Pons (tissue), 1 donor: ENCODE measurements around the gene ARPC2.

Source experiments
- DNase-seq: peaks from one replicate; pipeline ENCODE4 v3.0.0-alpha.2; 2016; ENCODE audit warnings: low spot score

ARPC2 gene

DNA sequence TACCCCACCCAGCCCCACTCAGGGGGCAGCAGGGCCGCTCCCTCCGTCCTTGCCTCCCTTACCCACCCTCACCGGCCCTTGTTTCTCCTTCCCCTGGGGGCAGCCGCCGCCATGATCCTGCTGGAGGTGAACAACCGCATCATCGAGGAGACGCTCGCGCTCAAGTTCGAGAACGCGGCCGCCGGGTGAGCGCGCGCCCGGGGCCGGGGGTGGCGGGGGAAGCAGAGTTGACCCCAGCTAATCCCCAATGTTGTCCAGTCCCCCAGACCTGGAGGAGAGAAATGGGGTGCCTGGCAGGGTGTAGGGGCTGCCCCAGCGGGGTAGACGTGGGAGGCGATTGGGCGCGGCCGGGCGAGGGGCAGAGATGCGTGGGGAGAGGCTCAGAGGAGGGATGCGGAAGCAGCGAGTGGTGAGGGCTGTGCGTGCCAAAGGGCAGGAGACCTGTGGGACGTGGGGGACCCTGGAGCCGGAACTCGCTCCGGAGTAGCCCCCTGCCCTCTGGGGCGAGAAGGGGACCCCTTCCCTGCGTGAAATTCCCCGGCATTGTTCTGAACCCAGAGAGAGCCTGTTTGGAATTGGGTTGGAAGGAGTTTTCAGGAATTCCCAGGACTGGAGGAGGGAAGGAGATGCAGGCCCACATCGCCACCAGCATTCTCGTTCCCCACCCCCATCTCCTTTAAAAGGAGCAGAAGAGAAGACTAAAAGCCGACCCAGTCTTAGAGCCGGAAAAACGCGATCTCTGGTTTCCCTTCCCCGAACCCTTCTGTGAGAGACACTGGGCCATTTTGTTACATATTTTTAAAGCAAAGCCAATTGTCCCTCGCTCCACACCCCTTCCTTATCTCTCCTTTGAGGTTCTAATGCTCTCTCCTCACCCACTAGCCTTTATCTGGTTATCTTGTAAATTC is 625 bp downstream of the ARPC2 start:
- DNase-seq = peak; percentile 22

DNA sequence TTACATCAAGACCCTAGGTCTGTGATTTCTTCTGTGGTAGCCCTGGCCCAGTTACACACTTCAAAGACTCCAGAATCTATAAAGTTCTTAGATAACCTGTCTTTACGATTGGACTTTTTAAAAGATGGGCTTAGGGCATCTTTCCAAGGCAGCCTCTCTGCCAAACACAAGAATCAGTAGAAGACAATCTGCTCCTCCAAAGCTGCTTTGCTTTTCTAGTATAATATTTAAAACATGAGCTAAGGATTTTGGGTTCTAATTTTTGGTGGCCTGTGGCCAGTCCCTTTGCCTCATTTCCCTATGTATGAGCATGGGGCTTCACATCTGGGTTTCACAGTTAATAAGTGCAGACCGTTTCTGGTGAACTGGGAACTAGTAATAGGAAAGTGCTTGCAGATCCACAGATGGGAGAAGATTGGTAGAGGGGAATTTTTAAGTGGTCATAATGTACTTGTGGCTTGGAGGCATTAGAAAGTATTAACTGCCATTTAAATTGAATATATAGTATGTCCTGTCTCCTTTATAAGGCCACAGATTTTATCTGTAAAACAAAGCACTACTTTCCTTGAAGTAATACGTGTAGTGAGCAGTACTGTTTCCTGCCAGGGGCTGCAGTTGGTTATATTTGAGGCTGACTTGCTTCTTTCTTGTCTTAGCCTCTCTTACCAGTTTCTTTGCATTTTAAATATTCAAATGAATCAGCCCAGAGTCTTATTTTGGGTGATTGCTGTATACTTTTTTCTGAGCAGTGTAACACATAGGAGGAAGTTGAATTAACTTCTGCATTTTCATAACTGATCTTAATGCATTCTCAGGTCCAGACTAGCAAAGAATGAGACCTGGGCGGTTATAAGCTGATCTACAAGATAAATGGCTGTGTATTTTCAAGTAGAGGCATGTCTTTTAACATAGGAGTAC is 1.5 kb downstream of the ARPC2 start:
- no peak for DNase-seq

DNA sequence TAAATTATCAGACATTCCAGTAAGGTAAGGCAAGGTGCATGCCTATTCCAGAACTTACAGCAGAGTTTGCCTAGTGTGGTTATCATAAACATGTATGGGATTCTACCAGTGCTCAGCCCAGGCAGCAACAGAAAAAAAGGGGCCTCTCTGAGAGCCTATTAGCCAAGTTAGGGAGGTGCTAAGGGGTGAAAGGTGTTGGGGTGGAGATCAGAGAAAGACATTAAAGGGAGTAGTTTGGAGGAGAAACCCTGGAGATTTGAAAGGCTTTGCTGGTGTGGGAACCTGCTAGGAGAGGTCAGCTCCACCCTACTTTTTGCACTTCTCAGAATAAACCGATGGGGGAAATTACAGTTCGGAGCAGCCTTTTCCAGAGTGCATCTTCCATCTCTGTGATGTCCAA is 2.9 kb downstream of the ARPC2 start:
- DNase-seq = no peak

DNA sequence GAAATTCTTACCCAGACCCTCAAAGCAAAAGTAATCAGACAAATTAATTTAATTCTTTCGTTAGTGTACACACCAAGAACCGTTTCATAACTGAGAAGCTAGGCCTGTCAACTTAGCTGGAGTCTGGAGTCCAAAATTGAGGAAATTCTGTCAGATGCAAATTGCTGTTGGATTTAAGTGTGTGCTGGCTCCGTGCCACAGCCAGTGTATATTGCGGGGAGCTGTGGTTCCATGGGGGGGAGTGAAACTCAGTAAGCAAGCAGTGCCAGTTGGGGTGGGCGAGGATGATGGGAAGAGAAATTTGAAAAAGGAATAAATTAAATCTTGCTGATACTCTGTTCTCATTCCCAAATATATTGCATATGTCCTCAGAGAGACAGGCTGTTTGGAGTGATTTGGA is 4.0 kb downstream of the ARPC2 start:
- no peak for DNase-seq

DNA sequence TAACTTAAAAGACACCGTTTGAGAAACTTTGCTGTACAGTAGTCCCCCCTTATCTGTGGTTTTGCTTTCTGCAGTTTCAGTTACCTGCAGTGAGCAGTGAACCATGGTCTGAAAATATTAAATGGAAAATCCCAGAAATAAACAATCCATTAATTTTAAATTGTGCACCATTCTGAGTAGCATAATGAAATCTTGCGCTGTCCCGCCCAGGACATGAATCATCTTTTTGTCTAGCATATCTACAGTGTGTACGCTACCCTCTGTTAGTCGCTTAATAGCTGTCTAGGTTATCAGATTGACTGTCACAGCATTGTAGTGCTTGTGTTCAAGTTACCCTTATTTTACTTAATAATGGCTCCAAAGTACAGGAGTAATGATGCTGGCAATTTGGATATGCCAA is 6.1 kb downstream of the ARPC2 start:
- no peak for DNase-seq

DNA sequence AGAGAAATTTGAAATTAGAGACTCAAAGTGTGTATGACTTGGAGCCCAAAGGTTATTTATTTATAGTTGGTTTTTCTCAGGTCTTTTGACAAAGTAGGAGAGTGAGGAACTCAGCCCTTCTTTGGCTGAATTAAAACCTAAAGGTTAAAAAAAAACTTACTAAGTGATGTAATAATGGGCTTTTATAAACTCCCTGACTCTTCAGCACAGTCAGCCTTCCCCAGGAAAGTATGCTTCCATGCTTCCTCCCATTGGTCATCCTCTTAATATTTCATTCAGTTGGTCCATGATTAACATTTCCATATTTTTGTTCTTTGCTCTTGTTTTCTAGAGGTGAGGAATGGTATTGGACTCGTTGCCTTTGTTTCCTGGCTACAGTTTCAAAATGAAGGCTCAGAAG is 7.2 kb downstream of the ARPC2 start:
- DNase-seq = no peak

DNA sequence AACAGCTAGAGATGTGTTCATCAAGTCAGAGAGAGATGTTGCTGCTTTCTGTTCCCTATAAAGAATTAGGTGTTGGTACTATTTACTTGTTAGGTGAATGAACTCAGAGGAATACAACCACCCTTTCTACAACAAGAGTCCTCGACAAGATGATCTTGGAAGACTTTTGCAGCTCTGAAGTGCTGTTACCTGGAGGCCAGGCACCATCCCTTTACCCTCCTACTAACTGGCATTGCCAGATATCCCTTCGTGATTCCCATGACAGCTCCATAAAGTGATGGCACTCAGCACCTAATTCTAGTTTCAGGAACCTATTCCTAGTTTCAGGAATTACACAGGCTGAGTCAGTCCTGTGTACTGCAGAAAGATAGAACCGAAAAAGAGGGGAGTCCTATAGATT is 9.9 kb downstream of the ARPC2 start:
- DNase-seq = no peak

DNA sequence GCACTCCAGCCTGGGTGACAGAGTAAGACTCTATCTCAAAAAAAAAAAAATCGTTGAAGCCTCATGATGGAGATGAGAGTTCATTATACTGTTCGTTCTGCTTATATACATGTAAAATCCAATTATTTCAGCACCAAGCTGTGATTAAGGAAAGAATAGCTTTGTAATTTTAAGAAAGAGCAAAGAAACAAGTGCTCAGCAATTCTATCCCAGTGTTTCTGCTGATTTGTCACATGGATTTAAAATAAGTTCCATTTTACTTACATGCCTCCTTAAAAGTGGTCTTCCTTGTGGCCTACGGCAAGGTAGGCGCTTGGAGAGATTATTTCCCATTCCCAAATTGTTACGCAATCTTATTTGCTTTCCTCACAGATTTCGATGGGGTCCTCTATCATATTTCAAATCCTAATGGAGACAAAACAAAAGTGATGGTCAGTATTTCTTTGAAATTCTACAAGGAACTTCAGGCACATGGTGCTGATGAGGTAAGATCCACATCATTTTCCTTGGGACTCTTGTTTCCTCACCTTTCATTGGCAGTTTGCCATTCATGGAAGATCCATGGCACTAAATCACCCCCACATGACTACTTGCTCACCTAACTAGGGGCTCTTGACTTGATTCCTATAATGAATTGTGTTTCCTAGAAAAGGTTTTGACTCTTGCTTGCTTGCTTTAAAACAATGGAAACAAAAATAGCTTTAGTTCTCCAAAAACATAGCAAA is 11.5 kb downstream of the ARPC2 start:
- DNase-seq = no peak

DNA sequence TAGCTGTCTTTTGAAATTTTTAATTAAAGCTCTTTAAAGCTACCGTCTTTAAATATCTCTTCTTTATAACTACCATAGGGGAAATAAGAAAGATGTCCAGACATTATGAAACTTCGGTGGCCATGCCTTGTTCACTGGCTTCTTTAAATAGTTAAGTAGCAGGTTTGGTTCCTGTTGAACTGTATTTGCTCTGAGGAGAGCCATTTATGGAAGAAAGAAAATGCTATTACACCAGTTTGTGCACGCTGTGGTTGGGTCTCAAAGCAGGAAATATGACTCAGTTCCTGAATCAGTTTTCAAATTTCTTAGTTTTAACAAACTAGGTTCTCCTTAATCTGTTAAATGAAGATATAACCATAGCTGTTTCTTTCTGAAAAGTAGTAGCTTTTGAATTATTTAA is 12.2 kb downstream of the ARPC2 start:
- peak; percentile 66 for DNase-seq

DNA sequence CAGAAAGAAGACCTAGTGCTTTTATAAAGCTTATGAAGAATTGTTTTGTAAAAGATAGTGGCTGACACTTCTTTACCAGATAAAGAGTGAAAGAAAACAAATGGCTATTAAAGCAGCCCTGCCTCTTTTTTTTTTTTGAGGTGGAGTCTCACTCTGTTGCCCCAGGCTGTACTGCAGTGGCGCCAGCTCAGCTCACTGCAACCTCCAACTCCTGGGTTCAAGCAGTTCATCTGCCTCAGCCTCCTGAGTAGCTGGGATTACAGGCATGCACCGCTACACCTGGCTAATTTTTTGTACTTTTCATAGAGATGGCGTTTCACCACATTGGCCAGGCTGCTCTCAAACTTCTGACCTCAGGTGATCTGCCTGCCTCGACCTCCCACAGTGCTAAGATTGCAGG is 12.9 kb downstream of the ARPC2 start:
- DNase-seq = no peak

DNA sequence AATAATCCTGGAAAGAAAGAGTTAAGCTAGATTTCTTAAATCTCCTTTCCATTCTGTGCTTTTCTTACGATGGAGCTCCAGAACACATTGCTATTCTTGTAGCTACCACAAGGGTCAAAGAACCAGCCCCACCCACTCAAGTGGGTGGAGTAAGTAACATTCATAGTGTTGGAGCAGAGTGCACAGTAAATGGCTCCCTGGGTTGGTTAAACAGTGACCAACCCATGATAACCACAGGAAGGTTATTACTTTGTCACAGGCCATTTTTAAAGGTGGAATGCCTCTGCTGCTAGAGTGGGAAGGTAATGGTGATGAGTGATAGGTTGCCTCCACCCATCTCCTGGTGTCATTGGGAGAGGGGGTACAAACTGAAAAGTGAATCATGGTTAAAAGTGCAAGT is 13.9 kb downstream of the ARPC2 start:
- no peak for DNase-seq

DNA sequence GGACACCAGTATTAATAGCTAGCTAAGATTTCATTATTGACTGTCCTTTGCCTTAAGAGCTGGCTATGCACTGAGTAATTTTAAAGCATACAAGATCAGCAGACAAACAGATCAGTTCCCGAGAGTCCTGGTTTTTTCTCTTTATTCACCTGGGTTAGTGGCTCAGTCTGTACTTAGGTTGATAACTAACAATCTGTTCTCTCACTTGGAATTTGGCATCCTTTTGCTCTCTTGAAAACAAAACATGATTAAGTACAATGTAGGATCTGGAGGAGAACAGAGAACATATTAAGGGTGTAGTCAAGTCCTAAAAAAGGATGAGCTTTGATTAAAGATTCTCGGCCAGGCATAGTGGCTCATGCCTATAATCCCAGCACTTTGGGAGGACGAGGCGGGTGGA is 16.6 kb downstream of the ARPC2 start:
- no peak for DNase-seq

DNA sequence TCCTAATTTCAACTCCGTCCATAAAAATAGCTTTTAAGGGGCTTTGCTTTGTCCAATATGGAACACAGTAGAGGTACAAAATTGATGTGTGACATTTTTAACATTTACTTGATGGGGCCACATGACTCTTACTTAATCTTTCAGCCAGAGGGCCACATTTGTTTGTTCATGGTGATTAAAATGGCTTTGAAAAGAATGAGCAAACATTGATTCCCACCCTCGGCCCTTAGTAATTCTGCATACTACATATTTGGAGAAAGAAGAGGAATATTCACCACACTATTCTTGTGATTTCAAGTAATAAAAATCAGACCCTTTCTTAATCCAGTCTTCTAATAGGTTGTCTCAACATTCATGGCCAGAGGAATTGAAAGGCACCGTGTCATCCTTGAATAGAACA is 17.5 kb downstream of the ARPC2 start:
- DNase-seq = no peak

DNA sequence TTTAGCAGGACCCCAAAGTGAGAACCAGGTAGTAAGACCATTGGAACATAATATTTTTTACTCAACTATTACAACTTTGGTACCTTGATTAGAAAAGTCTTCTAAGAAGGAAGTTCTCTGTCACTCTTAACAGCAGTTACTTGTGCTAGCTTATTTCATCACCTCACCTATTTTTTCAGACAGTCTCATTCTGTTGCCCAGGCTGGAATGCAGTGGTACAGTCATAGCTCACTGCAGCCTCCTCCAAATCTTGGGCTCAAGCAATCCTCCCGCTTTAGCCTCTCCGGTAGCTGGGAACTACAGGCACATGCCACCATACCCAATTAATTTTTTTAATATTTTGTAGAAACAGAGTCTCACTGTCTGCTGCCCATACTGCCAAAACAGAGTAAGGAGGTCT is 18.0 kb downstream of the ARPC2 start:
- no peak for DNase-seq

DNA sequence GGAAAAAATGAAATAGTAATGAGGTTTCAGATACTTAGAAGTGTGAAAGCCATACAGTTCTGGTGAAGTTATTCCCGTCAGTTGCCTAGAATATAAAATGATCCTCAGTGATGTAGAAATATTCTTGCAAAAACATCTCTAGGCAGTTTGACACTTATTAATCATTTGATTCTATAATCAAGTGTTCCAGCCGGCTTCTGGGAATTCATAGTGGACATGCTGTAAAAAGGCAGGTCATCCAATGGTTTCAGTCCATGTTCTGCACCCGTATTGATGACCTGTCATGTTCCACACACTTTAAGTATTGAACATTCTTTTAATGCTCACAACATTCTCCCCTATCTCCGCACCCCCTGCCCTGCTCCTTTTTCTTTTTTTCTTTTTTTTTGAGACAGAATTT is 19.8 kb downstream of the ARPC2 start:
- DNase-seq = no peak

DNA sequence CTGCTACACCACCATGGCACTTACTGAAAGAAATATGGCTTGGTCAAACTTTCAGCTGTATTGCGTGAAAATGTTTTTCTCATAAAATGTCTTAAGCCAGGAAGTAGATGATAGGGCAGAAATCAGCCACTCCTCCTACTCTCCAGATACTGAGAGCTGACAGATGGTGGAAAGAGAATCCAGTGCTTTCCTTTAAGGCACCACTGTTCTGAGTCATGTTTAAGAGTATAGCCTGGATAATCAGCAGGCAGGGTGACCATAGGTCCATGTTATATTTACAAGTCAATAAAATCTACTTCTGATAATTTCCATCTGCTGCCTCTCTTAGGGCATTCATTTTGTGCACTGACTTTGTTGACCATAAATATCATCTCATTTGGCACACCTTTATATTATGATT is 21.9 kb downstream of the ARPC2 start:
- DNase-seq = no peak

DNA sequence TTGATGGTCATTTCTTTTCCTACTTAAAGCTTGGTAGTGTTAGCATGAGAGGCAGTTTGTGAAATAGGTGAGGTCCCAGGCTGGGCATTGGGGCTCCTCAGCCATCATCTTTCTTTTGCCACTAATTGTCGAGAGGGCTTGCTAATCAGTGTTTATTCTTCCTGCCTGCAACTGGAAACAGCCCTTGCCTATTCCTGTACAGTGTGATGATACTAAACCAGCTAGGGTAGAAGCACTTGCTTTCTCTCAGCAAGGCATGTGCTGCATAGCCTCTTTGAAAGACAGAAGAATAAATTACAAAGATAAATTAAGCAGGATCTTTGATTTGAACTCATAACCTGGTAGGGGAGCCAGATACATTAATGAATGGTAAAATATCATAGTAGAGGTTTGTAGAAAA is 27.2 kb downstream of the ARPC2 start:
- no peak for DNase-seq

DNA sequence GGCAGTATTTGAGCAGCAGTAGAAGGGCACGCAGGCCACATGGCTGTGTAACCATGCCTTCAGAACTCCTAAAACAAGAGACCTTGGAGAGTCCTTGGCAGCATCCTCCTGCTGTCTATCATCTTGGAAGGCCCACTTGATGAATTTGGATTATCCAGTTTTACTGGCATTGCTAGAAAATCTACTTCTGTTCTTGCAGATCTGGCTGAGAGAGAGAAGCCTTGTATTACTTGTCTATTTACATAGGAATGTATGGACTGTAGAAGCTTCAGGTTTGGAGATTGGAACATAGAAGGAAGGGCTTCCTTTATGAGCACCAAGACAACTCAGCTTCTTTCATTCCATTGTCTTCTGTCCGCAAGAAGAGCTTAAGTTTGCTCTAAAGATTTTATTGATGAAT is 27.7 kb downstream of the ARPC2 start:
- DNase-seq = no peak

DNA sequence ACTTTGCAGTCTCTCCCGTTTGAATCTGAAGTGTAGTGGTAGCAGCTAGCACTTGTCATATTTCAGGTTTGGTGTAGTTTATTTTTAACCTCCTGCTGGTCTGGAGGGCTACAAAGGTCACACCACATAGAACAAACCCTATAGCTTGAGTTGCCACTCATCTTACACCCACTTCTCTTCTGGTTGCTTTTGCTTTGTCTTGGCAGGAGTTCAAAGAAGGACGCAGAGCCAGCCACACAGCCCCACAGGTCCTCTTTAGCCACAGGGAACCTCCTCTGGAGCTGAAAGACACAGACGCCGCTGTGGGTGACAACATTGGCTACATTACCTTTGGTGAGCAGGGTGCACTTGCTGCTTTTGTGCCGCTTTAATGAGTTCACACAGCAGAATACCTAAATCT is 28.2 kb downstream of the ARPC2 start:
- DNase-seq = no peak

DNA sequence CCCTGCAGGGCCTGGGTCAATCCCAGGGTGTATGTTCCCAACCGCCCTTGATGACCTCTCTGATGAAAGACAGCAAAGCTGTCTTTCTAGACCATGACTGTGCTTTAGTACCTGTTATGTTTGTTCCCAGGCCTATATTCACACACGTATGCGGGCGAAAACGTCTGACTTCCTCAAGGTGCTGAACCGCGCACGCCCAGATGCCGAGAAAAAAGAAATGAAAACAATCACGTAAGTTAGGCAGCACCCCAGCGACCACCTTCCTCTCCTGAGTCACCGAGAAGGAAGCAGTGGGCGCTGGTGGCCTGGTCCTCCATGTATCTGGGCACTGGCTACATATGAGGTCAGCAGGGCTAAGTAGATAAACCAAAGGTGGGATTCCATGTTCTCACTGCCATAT is 32.7 kb downstream of the ARPC2 start:
- DNase-seq = no peak

DNA sequence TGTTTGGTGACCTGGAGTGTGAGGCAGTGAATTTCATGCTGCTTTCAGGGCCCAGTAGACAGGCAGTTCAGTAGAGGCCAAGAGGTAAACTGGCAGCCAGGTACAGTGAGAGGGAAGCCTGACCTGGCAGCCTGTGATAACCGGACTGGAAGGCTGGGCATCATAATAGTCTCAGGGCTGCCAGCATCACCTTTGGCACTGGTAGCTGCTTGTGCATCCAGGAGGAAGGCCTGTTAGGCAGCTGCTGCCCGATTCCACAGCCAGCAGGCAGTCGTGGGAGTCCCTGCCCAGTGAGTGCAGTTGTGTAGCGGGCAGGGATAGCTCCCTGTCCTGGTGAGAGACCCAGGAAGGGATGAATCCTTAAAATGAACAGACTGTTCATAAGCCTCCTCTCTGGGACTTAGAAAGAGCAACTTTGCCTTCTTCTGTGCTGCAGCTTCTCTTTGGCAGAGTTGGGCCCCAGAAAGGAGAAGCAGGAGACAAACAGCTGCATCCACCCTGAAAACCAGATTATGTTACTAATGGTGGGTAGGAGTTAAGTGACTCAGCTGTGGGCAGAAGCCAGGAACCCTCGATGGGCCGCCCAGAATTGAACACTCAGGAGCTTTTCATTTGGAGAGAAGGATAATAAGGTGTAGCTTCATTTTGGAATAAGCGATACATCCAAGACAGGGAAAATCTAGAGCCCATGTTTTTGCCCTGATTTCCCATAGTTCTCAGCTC is 35.7 kb downstream of the ARPC2 start:
- DNase-seq = no peak

DNA sequence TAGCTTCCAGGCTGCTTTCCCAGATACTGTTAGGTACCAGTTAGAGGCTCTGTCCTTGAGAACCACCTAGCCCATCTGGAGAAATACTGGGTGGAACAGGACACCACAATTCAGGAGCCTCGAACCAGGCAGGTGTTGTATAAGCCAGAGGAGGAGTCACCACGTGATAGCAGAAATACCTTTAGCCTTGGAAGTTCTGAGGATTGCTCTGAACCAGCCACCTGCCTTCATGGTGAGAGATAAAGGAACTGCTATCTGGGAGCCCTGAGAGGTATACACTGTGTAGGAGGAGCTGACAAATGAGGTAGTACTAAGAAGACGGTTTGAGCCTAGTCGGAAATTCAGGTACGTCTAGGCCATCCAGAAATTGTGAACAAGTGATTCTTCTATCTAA is 36.2 kb downstream of the ARPC2 start:
- DNase-seq = no peak
